ENCODE measurements around the gene TPRX2. TPM values are rescaled to one million over a fixed set of nuclear protein-coding genes. Genes with fewer than 3 reads are reported as not detected.

The TPRX2 gene
- total RNA-seq, 1 experiment from 2014 or later = not detected

- ATAC-seq (no peak), DNase-seq (ENCODE audit: low read depth, low spot score) (no peak)
- Histone ChIP-seq H3K79me2 (ENCODE audit: insufficient read depth, low read length) (no peaks in the 10 kb centered on the region), H3K9me2 (ENCODE audit: insufficient read depth) (no peaks in the 10 kb centered on the region), H3K36me3 (ENCODE audit: control insufficient read depth in 1 of 2, insufficient read depth in 2 of 2, low read length in 2 of 2) (no peaks in the 10 kb centered on the region), H3K27ac (ENCODE audit: low read depth, low read length) (no peak overlapping the region), H3K4me3 (replicated peaks in 1 of 2; ENCODE audit: low read depth in 1 of 2, low read length in 2 of 2) (no peak overlapping the region), H3K27me3 (ENCODE audit: insufficient read depth, low read length) (no peaks in the 10 kb centered on the region), H3K9ac (ENCODE audit: low read length) (no peak overlapping the region), H4K20me1 (ENCODE audit: insufficient read depth) (no peaks in the 10 kb centered on the region), H3K4me1 (ENCODE audit: control insufficient read depth in 1 of 2, insufficient read depth in 2 of 2, low read length in 2 of 2) (no peaks in the 10 kb centered on the region), H3K4me2 (ENCODE audit: low read length) (no peak overlapping the region), H2AFZ (ENCODE audit: low read depth, low read length, poor library complexity, severe bottlenecking) (no peak overlapping the region), H3K9me3 (ENCODE audit: control insufficient read depth in 1 of 2, insufficient read depth in 1 of 2, low read depth in 1 of 2, low read length in 2 of 2) (no peaks in the 10 kb centered on the region)
- RAD21 ChIA-PET (ENCODE audit: low non-redundant PET in 1 of 2, low total read pairs in 2 of 2, uncharacterized antibody in 2 of 2, unreplicated experiment in 2 of 2) = no interaction called here
- intact Hi-C loops (cut with micrococcal nuclease) = no loop called here
- TF ChIP-seq CTCF (IDR thresholded peaks at IDR 0.05 in 2 of 3, conservative IDR thresholded peaks at IDR 0.05 in 1 of 3; ENCODE audit: borderline replicate concordance in 1 of 3, insufficient read depth in 1 of 3, low read depth in 2 of 3, low read length in 2 of 3) = no peak
- no peak for TF ChIP-seq ZBTB33 (IDR thresholded peaks at IDR 0.05; ENCODE audit: extremely low read depth, insufficient replicate concordance, low read length)
- TF ChIP-seq JUND (IDR thresholded peaks at IDR 0.05) = no peak
- no peak for TF ChIP-seq EZH2 (IDR thresholded peaks at IDR 0.05)
- TF ChIP-seq SP1 (IDR thresholded peaks at IDR 0.05; ENCODE audit: low read depth) = no peak
- no peak for TF ChIP-seq MAX (IDR thresholded peaks at IDR 0.05)
- no peak for TF ChIP-seq TCF7L2 (IDR thresholded peaks at IDR 0.05; ENCODE audit: borderline replicate concordance, extremely low read depth, insufficient read depth, insufficient read length)
- no peak for TF ChIP-seq CBX3 (IDR thresholded peaks at IDR 0.05; ENCODE audit: low read depth)
- TF ChIP-seq ZFX (IDR thresholded peaks at IDR 0.05) = no peak
- TF ChIP-seq ATF3 (IDR thresholded peaks at IDR 0.05) = no peak
- TF ChIP-seq EZH2phosphoT487 (IDR thresholded peaks at IDR 0.05; ENCODE audit: borderline replicate concordance) = no peak
- TF ChIP-seq ZNF274 (IDR thresholded peaks at IDR 0.05; ENCODE audit: low read depth, low read length) = no peak
- no peak for TF ChIP-seq POLR2AphosphoS5 (IDR thresholded peaks at IDR 0.05; ENCODE audit: low read depth, low read length)
- no peak for TF ChIP-seq POLR2A (IDR thresholded peaks at IDR 0.05; ENCODE audit: borderline replicate concordance, extremely low read depth, insufficient read depth, insufficient read length)
- no peak for TF ChIP-seq FOSL1 (IDR thresholded peaks at IDR 0.05; ENCODE audit: low read depth)
- TF ChIP-seq YY1 (IDR thresholded peaks at IDR 0.05; ENCODE audit: extremely low read depth, insufficient replicate concordance, low read depth, low read length) = no peak
- no peak for TF ChIP-seq ELF1 (IDR thresholded peaks at IDR 0.05; ENCODE audit: borderline replicate concordance, low read depth)
- TF ChIP-seq EGR1 (IDR thresholded peaks at IDR 0.05; ENCODE audit: low read depth) = no peak
- no peak for TF ChIP-seq REST (IDR thresholded peaks at IDR 0.05; ENCODE audit: low read depth)
- no peak for TF ChIP-seq RAD21 (IDR thresholded peaks at IDR 0.05; ENCODE audit: low read depth)
- POLR2A ChIA-PET = no interaction called here
- BruUV-seq (replicated peaks) = no TSS peak
- CTCF ChIA-PET = no interaction called here
Observed at GRCh38 chr19:47832723-47833122, 26.3 kb upstream of the TPRX2 start.
